SJSA1 (cell line): ENCODE measurements around the gene RMND5B. TPM values are rescaled to one million over a fixed set of nuclear protein-coding genes. Genes with fewer than 3 reads are reported as not detected.

Experiments
- DNase-seq, 2 experiments: peaks; one replicate each; pipeline ENCODE4 v3.0.0-alpha.2; 2015 to 2020; ENCODE audit warnings: low spot score in 2 of 2, low read depth in 1 of 2
- H3K27ac ChIP-seq: fragments of 250-450 bp; sonication (Bioruptor Pico); 2 replicates; pipeline ENCODE4 v1.5.1; 2020; ENCODE audit warnings: mild to moderate bottlenecking, moderate library complexity
- H3K27me3 ChIP-seq: fragments of 250-450 bp; sonication (Bioruptor Pico); replicated peaks from 2 replicates; pipeline ENCODE4 v1.5.1; 2020; ENCODE audit warnings: mild to moderate bottlenecking, moderate library complexity
- H3K36me3 ChIP-seq: fragments of 250-450 bp; sonication (Bioruptor Pico); 2 replicates; pipeline ENCODE4 v1.5.1; 2020; ENCODE audit warnings: mild to moderate bottlenecking
- H3K4me1 ChIP-seq: fragments of 250-450 bp; sonication (Bioruptor Pico); replicated peaks from 2 replicates; pipeline ENCODE4 v1.6.1; 2021; ENCODE audit warnings: mild to moderate bottlenecking
- H3K4me3 ChIP-seq: fragments of 250-450 bp; sonication (Bioruptor Pico); 2 replicates; pipeline ENCODE4 v1.5.1; 2020; ENCODE audit warnings: mild to moderate bottlenecking
- H3K9me3 ChIP-seq: fragments of 250-450 bp; sonication (Bioruptor Pico); replicated peaks from 2 replicates; pipeline ENCODE4 v1.5.1; 2020; ENCODE audit warnings: mild to moderate bottlenecking
- total RNA-seq: library from RNA; depleted of rRNA; stranded (reverse); fragments of >200 nt; shearing (Covaris generic); gene quantifications from 2 replicates; pipeline ENCODE4 v1.2.3, GENCODE V29; 2014

RMND5B gene
- total RNA-seq, 1 experiment from 2014 or later = 40.9 TPM

- H3K27me3 ChIP-seq = peaks cover 9% of the 10 kb centered on the region
- H3K4me1 ChIP-seq = no peaks in the 10 kb centered on the region
- no peak overlapping the region for H3K27ac ChIP-seq
- no peaks in the 10 kb centered on the region for H3K9me3 ChIP-seq
- no peaks in the 10 kb centered on the region for H3K36me3 ChIP-seq
- DNase-seq = no peak
- H3K4me3 ChIP-seq = no peak overlapping the region
These were observed 24.1 kb upstream of the RMND5B start for GRCh38 chr5:178106556-178107239.

DNA sequence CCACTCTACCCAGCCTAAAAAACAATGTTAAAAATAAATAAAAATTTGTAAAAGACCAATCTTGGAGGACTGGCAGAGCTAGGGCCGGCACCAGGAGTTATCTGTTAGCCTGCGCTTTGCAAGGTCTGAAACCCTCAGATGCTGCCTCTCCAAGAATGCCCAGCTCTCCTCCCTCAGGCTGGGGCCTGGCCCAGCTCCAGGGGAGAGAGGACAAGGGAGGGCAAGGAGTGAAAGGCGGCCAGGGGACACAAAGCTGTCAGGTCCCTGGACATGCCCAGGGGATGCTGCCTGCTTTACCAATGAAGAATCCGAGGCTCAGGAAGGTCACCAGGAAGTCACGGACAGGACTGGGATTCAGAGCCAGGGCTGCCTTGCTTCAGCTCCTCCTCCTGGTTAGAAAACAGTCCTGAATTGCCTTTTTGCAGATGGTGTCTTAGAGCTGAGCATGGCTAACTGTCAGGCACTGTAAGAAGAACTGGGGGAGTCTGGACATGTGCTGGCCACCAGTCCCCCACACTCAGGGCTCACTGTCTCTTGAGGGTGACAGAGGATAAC, 23.0 kb upstream of the RMND5B start:
- no peaks in the 10 kb centered on the region for H3K4me1 ChIP-seq
- no peak for DNase-seq
- H3K27me3 ChIP-seq = peaks cover 20% of the 10 kb centered on the region
- H3K27ac ChIP-seq = no peak overlapping the region
- H3K4me3 ChIP-seq = no peak overlapping the region
- H3K36me3 ChIP-seq = no peaks in the 10 kb centered on the region
- peaks cover 3% of the 10 kb centered on the region; the same call in 1 of the 2 replicates for H3K9me3 ChIP-seq

DNA sequence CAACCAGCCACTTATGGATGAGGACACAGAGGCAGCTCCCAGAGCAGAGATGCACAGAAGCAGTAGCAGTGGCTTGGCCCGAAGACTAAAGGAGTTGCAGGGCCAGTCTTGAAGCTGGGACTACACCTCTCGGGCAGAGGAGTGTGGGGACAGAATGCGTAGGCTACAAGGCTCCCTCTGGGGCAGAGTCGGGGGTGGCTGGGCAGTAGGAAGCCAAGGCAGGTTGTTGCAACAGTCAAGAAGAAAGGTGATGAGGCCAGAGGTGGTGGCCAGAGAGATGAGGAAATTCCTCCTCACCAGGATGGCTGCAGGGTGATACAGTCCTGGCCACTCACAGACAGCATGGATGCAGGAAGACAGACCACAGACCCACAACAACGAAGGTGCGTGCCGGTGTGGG, 22.4 kb upstream of the RMND5B start:
- no peaks in the 10 kb centered on the region for H3K36me3 ChIP-seq
- no peak for DNase-seq
- H3K27me3 ChIP-seq = peaks cover 24% of the 10 kb centered on the region
- no peak overlapping the region for H3K27ac ChIP-seq
- H3K4me1 ChIP-seq = peaks cover 6% of the 10 kb centered on the region
- peaks cover 9% of the 10 kb centered on the region for H3K9me3 ChIP-seq
- no peak overlapping the region for H3K4me3 ChIP-seq

DNA sequence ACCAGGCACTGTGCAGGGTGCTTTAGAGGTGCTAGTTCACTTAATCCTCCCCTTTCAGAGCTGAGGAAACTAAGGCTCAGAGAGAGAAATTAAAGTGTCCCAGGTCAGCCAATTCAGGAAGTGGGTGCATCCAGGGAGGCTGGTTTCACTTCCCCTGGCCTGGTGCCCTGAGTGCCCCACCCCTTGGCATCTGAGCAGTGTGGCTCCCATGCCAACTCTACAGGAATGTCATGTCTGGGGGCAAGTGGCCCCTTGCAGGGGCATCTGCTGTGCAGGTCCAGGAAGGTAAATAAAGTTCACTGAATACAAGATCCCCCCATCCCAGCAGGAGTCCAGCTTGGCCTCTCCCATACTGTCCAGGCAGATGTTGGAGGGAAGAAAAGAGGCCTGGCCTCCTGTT, 21.8 kb upstream of the RMND5B start:
- no peak for DNase-seq
- Histone ChIP-seq H3K4me3 (no peak overlapping the region), H3K4me1 (peaks cover 11% of the 10 kb centered on the region), H3K36me3 (no peaks in the 10 kb centered on the region), H3K27me3 (peaks cover 30% of the 10 kb centered on the region), H3K27ac (no peak overlapping the region), H3K9me3 (peaks cover 9% of the 10 kb centered on the region)

DNA sequence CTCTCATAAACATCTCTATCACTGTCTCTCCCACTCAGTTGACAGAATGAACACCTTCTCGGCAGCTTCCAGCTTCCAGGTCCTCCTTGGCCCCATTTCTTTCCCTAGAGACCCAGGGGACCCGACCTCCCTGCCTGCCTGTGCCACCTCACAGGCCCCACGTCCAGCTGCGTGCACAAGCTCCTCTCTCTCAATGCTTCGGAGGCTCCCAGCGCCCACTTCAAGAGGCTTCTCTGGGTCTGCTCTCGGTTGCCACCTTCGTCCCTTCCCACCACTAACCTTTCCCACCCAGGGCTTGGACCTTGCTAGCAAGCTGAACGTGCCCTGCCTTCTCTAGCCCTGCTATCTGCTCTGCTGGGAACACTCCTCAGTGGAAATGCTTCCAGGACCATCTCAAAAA, 20.3 kb upstream of the RMND5B start:
- peaks cover 17% of the 10 kb centered on the region for H3K4me1 ChIP-seq
- no peak for DNase-seq
- no peaks in the 10 kb centered on the region for H3K36me3 ChIP-seq
- H3K27ac ChIP-seq = no peak overlapping the region
- peaks cover 9% of the 10 kb centered on the region for H3K9me3 ChIP-seq
- no peak overlapping the region for H3K4me3 ChIP-seq
- H3K27me3 ChIP-seq = peaks cover 45% of the 10 kb centered on the region

GRCh38 chr5:178111925-178112324, 18.9 kb upstream of the RMND5B start:
- H3K36me3 ChIP-seq = no peaks in the 10 kb centered on the region
- H3K4me3 ChIP-seq = no peak overlapping the region
- H3K27ac ChIP-seq = no peak overlapping the region
- peaks cover 17% of the 10 kb centered on the region for H3K4me1 ChIP-seq
- H3K9me3 ChIP-seq = peaks cover 9% of the 10 kb centered on the region
- DNase-seq = no peak
- peaks cover 56% of the 10 kb centered on the region for H3K27me3 ChIP-seq

- H3K27me3 ChIP-seq = peaks cover 54% of the 10 kb centered on the region
- H3K9me3 ChIP-seq = peaks cover 9% of the 10 kb centered on the region
- H3K4me1 ChIP-seq = peaks cover 17% of the 10 kb centered on the region
- DNase-seq = no peak
- H3K36me3 ChIP-seq = no peaks in the 10 kb centered on the region
- no peak overlapping the region for H3K4me3 ChIP-seq
- H3K27ac ChIP-seq = no peak overlapping the region
These were observed 18.3 kb upstream of the RMND5B start for GRCh38 chr5:178112545-178112944.

DNA sequence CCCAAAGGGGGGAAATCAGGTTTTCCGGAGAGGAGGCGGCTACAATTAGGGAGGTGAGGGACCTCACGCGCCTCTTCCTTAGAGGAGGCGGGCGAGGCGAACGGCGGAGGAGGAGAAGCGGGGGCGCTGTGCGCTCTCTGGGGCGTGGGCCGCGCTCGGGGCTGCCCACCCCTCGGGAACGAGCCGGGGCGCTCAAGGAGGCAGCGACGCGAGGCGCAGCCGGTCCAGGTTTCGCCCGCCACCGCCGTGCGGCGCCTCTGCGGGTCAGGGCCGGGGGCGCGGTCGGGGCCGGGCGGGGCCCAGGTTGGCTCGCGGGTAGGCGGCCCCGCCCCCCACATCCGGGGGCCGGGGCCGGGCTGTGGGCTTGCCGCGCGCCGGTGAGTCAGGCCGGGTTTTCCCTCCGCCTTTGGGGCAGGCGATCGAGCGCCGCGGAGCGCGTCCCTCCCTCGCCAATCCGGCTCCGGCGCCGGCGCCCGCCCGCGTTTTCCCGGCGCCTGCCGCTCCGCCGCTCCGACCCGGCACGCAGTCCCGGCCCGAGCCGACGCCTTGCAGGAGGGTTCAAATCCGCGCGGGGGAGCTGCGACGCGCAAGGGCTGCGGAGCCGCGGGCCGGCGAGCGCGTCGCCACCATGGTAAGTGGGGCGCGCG, 17.6 kb upstream of the RMND5B start, which contains the start of gene N4BP3:
Gene N4BP3, plus strand, starts transcription at position 392 of the 647 bp plus-strand sequence. CDS start 6,052 bp downstream, outside the sequence.
- Histone ChIP-seq H3K9me3 (peaks cover 9% of the 10 kb centered on the region), H3K36me3 (no peaks in the 10 kb centered on the region), H3K27ac (no peak within 1 kb of the TSS), H3K4me3 (peak within 1 kb of the TSS; percentile 47), H3K4me1 (peaks cover 17% of the 10 kb centered on the region), H3K27me3 (peaks cover 52% of the 10 kb centered on the region)
- peak; percentile 57 to 80 for DNase-seq

DNA sequence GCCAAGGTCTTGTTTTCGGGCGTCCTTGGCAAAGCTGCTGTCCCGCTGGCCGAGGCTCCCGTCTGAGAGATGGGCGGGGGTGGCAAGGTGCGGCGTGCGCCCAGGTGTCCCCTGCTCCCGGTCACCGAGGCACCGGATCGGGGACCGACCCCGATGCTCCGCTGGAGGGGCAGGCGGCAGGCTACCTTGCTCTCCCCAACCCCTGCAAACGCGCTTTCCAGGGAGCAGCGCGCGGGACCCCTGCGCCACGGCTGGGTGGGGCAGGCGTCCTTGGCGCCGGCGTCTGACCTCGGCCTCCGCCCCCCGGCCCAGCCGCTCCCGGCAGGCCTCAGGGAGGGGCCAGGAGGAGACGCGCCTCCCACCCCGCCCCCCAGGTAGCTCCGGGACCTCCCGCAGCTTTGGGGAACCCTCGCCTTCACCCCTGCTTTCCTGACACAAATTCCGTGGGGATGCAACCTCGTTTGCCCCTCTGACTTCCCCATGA, 16.9 kb upstream of the RMND5B start:
- Histone ChIP-seq H3K4me1 (peaks cover 17% of the 10 kb centered on the region), H3K4me3 (peak overlapping the region; percentile 47), H3K27me3 (peaks cover 52% of the 10 kb centered on the region), H3K36me3 (no peaks in the 10 kb centered on the region), H3K9me3 (peaks cover 9% of the 10 kb centered on the region), H3K27ac (no peak overlapping the region)
- DNase-seq = peak in 1 of 2 experiments; percentile 44

DNA sequence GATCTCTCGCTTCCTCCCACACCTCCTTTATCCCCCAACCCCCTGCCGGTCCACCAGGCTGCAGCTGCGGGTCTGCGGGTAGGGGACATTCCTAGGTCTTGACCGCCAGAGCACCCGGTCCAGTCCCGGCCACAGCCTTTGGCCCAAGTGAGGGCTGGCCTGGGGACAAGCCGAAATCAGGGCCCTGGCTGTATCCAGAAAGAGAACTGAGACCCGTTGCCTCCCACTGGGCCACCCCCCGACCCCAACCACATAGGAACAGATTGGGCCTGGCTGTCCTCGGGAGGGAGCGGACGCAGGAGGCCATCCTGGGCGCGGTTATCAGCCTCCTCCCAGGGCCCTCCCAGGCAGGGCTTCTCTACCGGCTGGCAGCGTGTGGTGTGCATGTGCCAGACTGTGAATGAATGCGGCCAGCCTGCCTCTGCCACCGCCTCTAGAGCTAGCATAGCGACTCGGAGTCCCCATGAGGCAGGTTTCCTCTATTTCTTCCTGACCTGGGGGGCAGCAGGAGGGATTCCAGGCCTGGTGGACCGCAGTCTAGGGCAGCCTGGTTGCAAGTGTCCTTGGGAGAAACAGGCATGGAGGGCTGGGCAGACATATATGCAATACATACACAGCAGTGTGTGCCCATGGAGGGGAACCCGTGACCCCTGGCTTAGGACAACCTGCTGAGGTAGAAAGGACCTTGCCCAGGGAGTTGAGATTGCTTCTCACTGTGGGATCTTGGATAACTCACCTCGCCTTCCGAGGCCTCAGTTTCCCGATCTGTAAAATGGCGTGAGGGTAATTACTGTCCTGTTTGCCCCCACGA, 16.3 kb upstream of the RMND5B start:
- Histone ChIP-seq H3K4me3 (peak overlapping the region; percentile 47), H3K9me3 (peaks cover 9% of the 10 kb centered on the region), H3K27ac (no peak overlapping the region), H3K36me3 (no peaks in the 10 kb centered on the region), H3K4me1 (peaks cover 17% of the 10 kb centered on the region), H3K27me3 (peaks cover 52% of the 10 kb centered on the region)
- DNase-seq = peak in 1 of 2 experiments; percentile 44

DNA sequence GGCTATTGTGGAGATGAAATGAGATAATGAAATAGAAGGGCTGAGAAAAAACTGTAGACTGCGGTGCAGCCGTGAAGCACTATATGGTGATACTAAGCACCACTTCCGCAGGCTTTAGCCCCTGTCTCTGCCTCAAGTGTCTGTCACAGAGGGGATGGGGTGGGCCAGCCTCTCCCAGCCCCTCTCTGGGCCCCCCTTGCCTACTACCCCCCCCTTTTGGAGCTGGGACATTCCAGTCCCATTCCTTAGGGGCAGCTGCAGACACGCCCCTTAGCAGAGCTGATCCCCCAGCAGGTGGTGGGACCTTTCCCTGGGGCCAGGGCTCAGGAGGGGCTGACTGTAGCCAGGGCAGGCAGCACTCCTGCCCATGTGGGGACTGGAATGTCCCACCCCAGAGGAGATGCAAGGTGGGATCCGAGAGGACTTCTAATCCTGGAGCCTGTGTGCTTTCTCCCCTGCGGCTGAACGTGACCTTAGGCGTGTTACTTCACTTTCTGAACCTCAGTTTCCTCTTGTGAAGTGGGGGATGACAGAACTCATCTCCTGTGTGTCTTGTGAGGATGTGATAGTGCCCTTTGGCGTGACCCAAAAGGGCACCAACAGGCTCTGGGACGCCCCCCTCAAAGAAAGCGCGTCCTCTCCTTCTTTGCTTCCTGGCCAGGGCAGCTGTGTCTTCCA, 15.5 kb upstream of the RMND5B start:
- Histone ChIP-seq H3K27me3 (peaks cover 52% of the 10 kb centered on the region), H3K36me3 (no peaks in the 10 kb centered on the region), H3K27ac (no peak overlapping the region), H3K4me3 (no peak overlapping the region), H3K4me1 (peaks cover 17% of the 10 kb centered on the region), H3K9me3 (peaks cover 9% of the 10 kb centered on the region)
- DNase-seq = no peak

DNA sequence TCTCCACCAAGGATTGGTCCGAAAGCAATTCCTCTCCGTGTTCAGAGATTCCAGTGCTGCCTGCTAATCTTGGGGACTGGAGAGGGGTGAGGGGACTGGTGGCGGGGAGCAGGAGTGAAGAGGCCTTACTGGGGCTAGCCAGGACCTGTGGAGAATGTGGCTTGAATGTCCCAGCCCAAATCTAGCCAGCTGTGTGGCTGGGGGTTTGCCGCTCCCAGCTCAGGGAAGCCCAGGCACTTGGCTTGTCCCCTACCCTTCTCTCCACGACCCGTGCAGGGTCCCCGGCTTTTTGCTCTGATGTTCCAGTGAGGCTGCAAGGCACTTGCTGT, 15.0 kb upstream of the RMND5B start:
- H3K4me3 ChIP-seq = no peak overlapping the region
- no peak overlapping the region for H3K27ac ChIP-seq
- H3K36me3 ChIP-seq = no peaks in the 10 kb centered on the region
- H3K4me1 ChIP-seq = peaks cover 17% of the 10 kb centered on the region
- DNase-seq = no peak
- peaks cover 9% of the 10 kb centered on the region for H3K9me3 ChIP-seq
- H3K27me3 ChIP-seq = peaks cover 52% of the 10 kb centered on the region
